GM10266 (cell line): ENCODE measurements around the gene TMEM45A.

Experiments used
- DNase-seq: peaks from one replicate; pipeline ENCODE4 v3.0.0; 2012; ENCODE audit errors: extremely low spot score
- TF ChIP-seq, protein P1 (sequence below): IDR thresholded peaks from 2 replicates; pipeline ENCODE4 v1.5.1; 2012; ENCODE audit warnings: mild to moderate bottlenecking, low read depth; ENCODE audit not compliant: control insufficient read depth, insufficient read depth; ENCODE audit errors: missing control alignments

Gene TMEM45A

DNA sequence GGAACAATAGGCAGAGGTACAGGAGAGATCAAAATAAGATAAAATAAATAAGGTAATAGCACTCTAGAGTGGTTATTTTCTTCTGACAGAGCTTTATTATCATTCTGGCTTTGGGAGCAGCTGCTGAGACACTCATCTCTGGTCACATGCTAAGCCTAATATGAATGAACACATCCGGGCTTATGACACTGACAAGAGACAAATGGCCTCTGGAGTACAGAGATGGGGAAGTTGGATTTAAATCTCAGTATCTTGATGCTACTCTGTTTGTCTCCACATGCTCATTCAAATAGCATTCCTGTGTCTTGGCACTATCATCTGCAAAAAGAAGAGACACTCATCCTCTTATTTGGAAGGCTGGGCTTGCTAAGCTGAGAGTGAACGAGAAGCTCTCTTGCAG is 55.6 kb downstream of the TMEM45A start:
- DNase-seq: no peak
- TF ChIP-seq, protein P1, sequence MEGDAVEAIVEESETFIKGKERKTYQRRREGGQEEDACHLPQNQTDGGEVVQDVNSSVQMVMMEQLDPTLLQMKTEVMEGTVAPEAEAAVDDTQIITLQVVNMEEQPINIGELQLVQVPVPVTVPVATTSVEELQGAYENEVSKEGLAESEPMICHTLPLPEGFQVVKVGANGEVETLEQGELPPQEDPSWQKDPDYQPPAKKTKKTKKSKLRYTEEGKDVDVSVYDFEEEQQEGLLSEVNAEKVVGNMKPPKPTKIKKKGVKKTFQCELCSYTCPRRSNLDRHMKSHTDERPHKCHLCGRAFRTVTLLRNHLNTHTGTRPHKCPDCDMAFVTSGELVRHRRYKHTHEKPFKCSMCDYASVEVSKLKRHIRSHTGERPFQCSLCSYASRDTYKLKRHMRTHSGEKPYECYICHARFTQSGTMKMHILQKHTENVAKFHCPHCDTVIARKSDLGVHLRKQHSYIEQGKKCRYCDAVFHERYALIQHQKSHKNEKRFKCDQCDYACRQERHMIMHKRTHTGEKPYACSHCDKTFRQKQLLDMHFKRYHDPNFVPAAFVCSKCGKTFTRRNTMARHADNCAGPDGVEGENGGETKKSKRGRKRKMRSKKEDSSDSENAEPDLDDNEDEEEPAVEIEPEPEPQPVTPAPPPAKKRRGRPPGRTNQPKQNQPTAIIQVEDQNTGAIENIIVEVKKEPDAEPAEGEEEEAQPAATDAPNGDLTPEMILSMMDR: no peak

DNA sequence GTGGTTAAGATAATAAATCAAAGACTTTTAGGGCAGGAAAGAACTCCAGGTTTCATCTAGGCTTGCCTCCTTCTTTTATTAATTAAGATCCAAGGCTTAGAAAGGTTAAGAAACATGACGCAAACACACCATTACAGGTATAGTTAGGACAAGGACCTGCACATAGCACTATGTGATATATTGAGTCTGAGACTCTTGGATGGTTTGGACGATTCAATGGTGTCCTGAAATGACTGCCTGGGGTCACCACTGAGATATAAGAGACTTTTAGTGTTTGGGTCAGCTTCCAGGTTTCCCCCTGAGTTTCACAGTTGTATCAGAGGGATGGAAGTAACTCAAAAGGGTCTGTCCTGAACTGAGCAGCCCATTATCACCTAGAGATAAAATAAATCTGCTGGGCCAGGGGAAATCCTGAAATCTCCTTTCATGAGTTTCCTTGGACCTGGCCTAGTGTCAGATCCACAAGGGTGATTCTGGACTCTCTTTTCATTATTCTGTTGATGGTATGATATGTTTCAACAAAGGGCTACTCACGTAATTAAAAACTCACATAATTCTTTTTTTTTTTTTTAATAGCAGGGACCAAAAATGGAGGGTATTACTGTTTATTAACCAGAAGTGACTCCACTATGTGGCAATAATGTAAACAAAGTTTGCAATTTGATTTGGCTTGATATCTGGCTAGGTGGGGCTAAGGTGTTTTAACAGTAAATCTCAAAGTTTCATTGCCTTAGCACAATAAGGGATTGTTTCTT is 61.4 kb downstream of the TMEM45A start:
- TF ChIP-seq, protein P1: no peak
- DNase-seq: no peak

DNA sequence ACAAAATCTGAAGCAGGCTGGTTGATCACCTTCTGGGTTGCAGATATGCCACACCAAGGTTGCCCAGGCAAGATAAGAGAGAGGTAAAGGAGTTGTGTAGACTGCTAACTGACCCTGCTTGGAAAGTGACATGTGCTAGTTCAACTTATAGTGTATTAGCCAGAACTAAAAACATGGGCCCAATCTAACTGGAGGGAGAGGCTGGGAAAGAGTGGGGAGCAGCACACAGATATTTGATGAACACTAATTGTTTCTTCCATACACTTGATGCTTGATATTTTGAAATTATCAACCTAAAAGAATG is 61.9 kb downstream of the TMEM45A start:
- TF ChIP-seq, protein P1: no peak
- no peak for DNase-seq

DNA sequence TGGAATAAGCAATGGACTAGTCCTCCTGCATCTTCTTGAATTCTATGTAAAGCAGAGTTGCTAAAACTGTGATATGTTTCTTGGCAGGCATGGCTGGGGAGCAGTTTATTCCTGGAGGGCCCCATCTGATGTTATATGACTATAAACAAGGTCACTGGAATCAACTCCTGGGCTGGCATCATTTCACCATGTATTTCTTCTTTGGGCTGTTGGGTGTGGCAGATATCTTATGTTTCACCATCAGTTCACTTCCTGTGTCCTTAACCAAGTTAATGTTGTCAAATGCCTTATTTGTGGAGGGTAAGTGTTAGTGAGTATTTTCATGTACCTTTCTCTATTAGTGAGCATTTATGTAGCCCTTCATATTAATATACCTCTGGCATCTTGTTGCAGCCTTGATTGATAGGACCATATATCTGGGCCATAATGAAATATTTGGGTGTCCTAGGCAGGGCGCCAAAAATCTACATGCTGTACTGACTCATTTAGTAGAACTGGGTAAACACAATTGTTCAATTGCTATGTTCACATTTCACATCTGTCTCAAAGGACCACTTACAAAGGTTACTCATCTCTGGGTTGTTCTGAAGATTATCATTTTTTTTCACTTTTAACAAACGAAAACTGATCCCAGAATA is 64.4 kb downstream of the TMEM45A start:
- DNase-seq: no peak
- TF ChIP-seq, protein P1: no peak

DNA sequence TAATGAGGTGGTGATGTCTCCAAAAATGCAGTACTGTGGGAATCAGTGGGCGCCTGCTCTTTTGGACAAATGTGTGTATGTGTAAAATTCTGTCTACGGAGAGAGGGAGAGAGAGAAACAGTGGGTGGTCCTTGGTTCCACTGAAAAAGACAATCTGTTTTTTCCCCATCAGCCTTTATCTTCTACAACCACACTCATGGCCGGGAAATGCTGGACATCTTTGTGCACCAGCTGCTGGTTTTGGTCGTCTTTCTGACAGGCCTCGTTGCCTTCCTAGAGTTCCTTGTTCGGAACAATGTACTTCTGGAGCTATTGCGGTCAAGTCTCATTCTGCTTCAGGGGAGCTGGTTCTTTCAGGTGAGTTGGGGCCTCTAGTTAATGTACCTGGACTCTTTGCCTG is 65.8 kb downstream of the TMEM45A start:
- no peak for DNase-seq
- TF ChIP-seq, protein P1: no peak

DNA sequence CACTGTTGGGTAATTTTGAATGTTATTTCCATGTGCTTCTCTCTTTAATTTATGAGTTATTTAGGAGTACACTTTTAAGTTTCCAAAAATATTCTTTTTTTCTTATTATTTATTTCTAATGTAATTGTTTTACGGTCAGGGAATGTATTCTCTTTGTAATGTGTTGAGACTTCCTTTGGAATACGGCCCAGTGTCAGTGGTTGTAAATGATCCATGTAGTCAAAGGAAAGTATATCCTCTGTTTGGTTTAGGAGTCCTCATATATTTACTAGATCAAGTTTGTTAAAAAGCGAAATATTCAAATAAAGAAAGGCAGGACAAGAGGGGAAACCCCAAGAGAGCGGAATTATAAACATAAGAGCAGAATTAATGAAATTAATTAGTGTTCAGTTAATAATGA is 68.0 kb downstream of the TMEM45A start:
- TF ChIP-seq, protein P1: no peak
- no peak for DNase-seq

DNA sequence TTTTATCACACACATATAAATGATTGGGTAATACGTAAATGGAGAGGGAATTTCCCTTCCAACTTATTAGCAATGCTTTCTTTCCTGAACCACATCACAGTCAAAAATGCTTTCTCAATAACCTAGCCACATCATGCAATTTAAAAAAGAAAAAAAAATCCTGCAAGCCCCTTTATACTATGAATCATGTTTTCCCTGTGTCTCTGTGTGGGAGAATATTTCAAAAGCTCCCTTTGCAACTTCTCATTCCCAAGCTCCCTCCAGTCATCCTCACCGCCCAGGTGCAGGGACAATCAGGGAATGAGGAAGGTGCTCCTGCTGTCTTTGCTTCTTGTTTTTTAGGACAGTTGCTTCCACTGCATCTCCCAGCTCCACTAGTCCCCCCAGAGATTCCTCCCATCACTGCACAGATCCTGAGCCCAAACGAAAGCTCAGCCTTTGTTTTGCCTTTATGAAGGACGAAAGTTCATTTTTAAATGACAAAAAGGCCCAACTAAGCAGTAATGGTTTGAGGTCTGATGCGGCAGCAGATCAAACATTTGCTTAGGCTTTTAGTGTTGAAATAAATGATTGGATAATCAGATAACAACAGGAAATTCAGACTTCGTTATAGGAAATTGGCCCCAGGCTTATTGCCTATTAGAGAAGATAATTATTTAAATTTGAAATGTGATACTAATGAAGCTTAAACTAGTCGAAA is 69.2 kb downstream of the TMEM45A start:
- no peak for DNase-seq

More for the DNA sequence above, 69.2 kb downstream of the TMEM45A start:
- TF ChIP-seq, protein P1: no peak
